ENCODE measurements around the gene THSD7B.

The THSD7B gene

GRCh38 chr2:137718786-137719185 is 953.4 kb downstream of the THSD7B start:
- no peak overlapping the region for H3K27ac ChIP-seq
- H3K4me1 ChIP-seq: no peaks in the 10 kb centered on the region
- no peaks in the 10 kb centered on the region for H3K9me3 ChIP-seq (ENCODE audit: control insufficient read depth, low read length)
- H3K27me3 ChIP-seq (ENCODE audit: control insufficient read depth, insufficient read depth, low read length): no peaks in the 10 kb centered on the region
- no peak overlapping the region for H2AFZ ChIP-seq
- no peak for TF ChIP-seq CTCF (IDR thresholded peaks at IDR 0.05)
- no peak overlapping the region for H3K4me2 ChIP-seq (ENCODE audit: low read length)
- H3K9ac ChIP-seq: no peak overlapping the region
- no peaks in the 10 kb centered on the region for H3K79me2 ChIP-seq
- H3K36me3 ChIP-seq (ENCODE audit: control insufficient read depth, insufficient read depth, low read length): no peaks in the 10 kb centered on the region
- no peak overlapping the region for H3K4me3 ChIP-seq (ENCODE audit: low read depth, low read length)

- no peak for TF ChIP-seq CTCF (IDR thresholded peaks at IDR 0.05)
- Histone ChIP-seq H3K9ac (no peak overlapping the region), H3K4me2 (ENCODE audit: low read length) (no peak overlapping the region), H3K79me2 (no peaks in the 10 kb centered on the region), H3K9me3 (ENCODE audit: control insufficient read depth, low read length) (no peaks in the 10 kb centered on the region), H3K4me1 (no peaks in the 10 kb centered on the region), H2AFZ (no peak overlapping the region), H3K36me3 (ENCODE audit: control insufficient read depth, insufficient read depth, low read length) (no peaks in the 10 kb centered on the region), H3K27me3 (ENCODE audit: control insufficient read depth, insufficient read depth, low read length) (no peaks in the 10 kb centered on the region), H3K27ac (no peak overlapping the region), H3K4me3 (ENCODE audit: low read depth, low read length) (no peak overlapping the region)
These were observed 956.4 kb downstream of the THSD7B start for GRCh38 chr2:137721733-137722132.

- no peak overlapping the region for H3K4me2 ChIP-seq (ENCODE audit: low read length)
- H3K9me3 ChIP-seq (ENCODE audit: control insufficient read depth, low read length): no peaks in the 10 kb centered on the region
- no peaks in the 10 kb centered on the region for H3K27me3 ChIP-seq (ENCODE audit: control insufficient read depth, insufficient read depth, low read length)
- H2AFZ ChIP-seq: no peak overlapping the region
- H3K9ac ChIP-seq: no peak overlapping the region
- H3K4me1 ChIP-seq: no peaks in the 10 kb centered on the region
- H3K79me2 ChIP-seq: no peaks in the 10 kb centered on the region
- H3K36me3 ChIP-seq (ENCODE audit: control insufficient read depth, insufficient read depth, low read length): no peaks in the 10 kb centered on the region
- H3K27ac ChIP-seq: no peak overlapping the region
- TF ChIP-seq CTCF (IDR thresholded peaks at IDR 0.05): no peak
- H3K4me3 ChIP-seq (ENCODE audit: low read depth, low read length): no peak overlapping the region
These were observed 959.6 kb downstream of the THSD7B start for GRCh38 chr2:137724912-137725311.
